CD4-positive, alpha-beta T cell treated with Interleukin-21 for 1 hour (primary cell): ENCODE results near the gene IRS2.

Experiments used
- DNase-seq: peaks from one replicate; pipeline ENCODE4 v3.0.0-alpha.2; 2020

IRS2 gene

GRCh38 chr13:109778102-109778542 is 8.3 kb downstream of the IRS2 start:
- no peak for DNase-seq

GRCh38 chr13:109776575-109776974 is 9.8 kb downstream of the IRS2 start:
- no peak for DNase-seq

- DNase-seq = no peak
Measured at GRCh38 chr13:109773786-109774185, 12.6 kb downstream of the IRS2 start.

- no peak for DNase-seq
Measured at GRCh38 chr13:109773276-109773675, 13.1 kb downstream of the IRS2 start.

GRCh38 chr13:109771926-109772325 is 14.5 kb downstream of the IRS2 start:
- DNase-seq = no peak

GRCh38 chr13:109770436-109770835 is 15.9 kb downstream of the IRS2 start:
- DNase-seq = no peak

- no peak for DNase-seq
Measured at GRCh38 chr13:109769921-109770320, 16.5 kb downstream of the IRS2 start.

GRCh38 chr13:109769275-109769674 is 17.1 kb downstream of the IRS2 start:
- no peak for DNase-seq

GRCh38 chr13:109768616-109769015 is 17.8 kb downstream of the IRS2 start:
- no peak for DNase-seq

- DNase-seq = no peak
Measured at GRCh38 chr13:109768176-109768575, 18.2 kb downstream of the IRS2 start.

- DNase-seq = no peak
Measured at GRCh38 chr13:109767023-109767422, 19.4 kb downstream of the IRS2 start.

- no peak for DNase-seq
Measured at GRCh38 chr13:109764470-109765291, 21.7 kb downstream of the IRS2 start.

GRCh38 chr13:109764045-109764444 is 22.3 kb downstream of the IRS2 start:
- DNase-seq = no peak

- DNase-seq = no peak
Measured at GRCh38 chr13:109762791-109763190, 23.6 kb downstream of the IRS2 start.

- no peak for DNase-seq
Measured at GRCh38 chr13:109761695-109762094, 24.7 kb downstream of the IRS2 start.

- DNase-seq = no peak
Measured at GRCh38 chr13:109760951-109761350, 25.4 kb downstream of the IRS2 start.

- no peak for DNase-seq
Measured at GRCh38 chr13:109760402-109760801, 26.0 kb downstream of the IRS2 start.

- DNase-seq = no peak
Measured at GRCh38 chr13:109759609-109760008, 26.8 kb downstream of the IRS2 start.

- DNase-seq = no peak
Measured at GRCh38 chr13:109758937-109759480, 27.4 kb downstream of the IRS2 start.

- DNase-seq = no peak
Measured at GRCh38 chr13:109756778-109757177, 29.6 kb downstream of the IRS2 start.

- DNase-seq = no peak
Measured at GRCh38 chr13:109755997-109756396, 30.4 kb downstream of the IRS2 start.

- DNase-seq = no peak
Measured at GRCh38 chr13:109755551-109755950, 30.8 kb downstream of the IRS2 start.

GRCh38 chr13:109751477-109751876 is 34.9 kb downstream of the IRS2 start:
- DNase-seq = no peak

- DNase-seq = no peak
Measured at GRCh38 chr13:109750221-109750775, 36.1 kb downstream of the IRS2 start.
